Urinary bladder (tissue), 4 donors: ENCODE results near the gene SRGAP2B. TPM values are rescaled to one million over a fixed set of nuclear protein-coding genes. Genes with fewer than 3 reads are reported as not detected.
"Not testable (repeated sequence)": the region's sequence is repeated elsewhere in the genome, so short reads cannot be mapped to it uniquely, and the experiment has no call there.

Source experiments
- DNase-seq: peaks from one replicate; pipeline ENCODE4 v3.0.0-alpha.2; 2015; ENCODE audit errors: extremely low spot score
- H3K27ac ChIP-seq: one replicate; pipeline ENCODE4 v1.5.1; 2013; ENCODE audit warnings: low read depth, mild to moderate bottlenecking, moderate library complexity
- H3K36me3 ChIP-seq: one replicate; pipeline ENCODE4 v1.6.1; 2013; ENCODE audit warnings: mild to moderate bottlenecking, moderate library complexity; ENCODE audit not compliant: insufficient read depth
- H3K4me1 ChIP-seq: one replicate; pipeline ENCODE4 v1.6.1; 2013; ENCODE audit warnings: mild to moderate bottlenecking, moderate library complexity; ENCODE audit not compliant: insufficient read depth
- H3K4me3 ChIP-seq: one replicate; pipeline ENCODE4 v1.5.1; 2013; ENCODE audit warnings: low read depth, low read length
- WGBS: extraction: QIAGEN DNeasy Blood & Tissue Kit; methylation state at CpG from one replicate; pipeline ENCODE4 v1.1.7; 2013; 5-methylcytosine and 5-hydroxymethylcytosine counted together
- polyA plus RNA-seq: library from polyadenylated mRNA; stranded (reverse); fragments of 200-250 nt; gene quantifications from one replicate; pipeline ENCODE4 v1.2.3, GENCODE V29; 2013
- small RNA-seq: library from RNA; depleted of rRNA; stranded (forward); fragments of <200 nt; gene quantifications from one replicate; pipeline ENCODE3, GENCODE V24; 2014
- total RNA-seq: library from RNA; depleted of rRNA; stranded (reverse); fragments of >200 nt; gene quantifications from one replicate; pipeline ENCODE4 v1.2.3, GENCODE V29; 2014
- donor health status: healthy with polysubstance abuse.
- donor health status: healthy.

Gene SRGAP2B
- total and polyA plus RNA-seq, 2 donors = 17.6 to 26.9 TPM

DNA sequence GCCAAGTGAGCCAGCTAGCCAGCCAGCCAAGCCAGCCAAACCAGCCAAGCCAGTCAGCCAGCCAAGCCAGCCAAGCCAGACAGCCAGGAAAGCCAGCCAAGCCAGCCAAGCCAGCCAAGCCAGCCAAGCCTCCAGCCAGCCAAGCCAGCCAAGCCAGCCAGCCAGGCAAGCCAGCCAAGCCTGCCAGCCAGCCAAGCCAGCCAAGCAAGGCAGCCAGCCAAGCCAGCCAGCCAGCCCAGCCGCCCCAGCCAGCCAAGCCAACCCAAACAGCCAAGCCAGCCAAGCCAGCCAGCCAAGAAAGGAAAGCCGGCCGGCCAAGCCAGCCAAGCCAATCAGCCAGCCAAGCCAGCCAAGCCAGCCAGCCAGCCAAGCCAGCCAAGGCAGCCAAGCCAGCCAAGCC lies 236.5 kb downstream of the SRGAP2B start:
- WGBS = 73% methylated on average over 3 of the region's 3 CpGs
- H3K27ac ChIP-seq, H3K4me1 ChIP-seq, H3K4me3 ChIP-seq, DNase-seq, H3K36me3 ChIP-seq: not testable (repeated sequence)

Small RNA genes within 50 kb of the gene (small RNA-seq; reads per million reads assigned to genes)
- gene AC242498.1 = not detected

Other genes with a start within 250 kb of the SRGAP2B start
- gene FAM72D, start 646 bp upstream of the SRGAP2B start, total RNA-seq = 0.85 TPM
- 0.25 TPM for gene FAM72D, start 646 bp upstream of the SRGAP2B start, polyA plus RNA-seq
- not detected for gene PPIAL4D, start 146.8 kb upstream of the SRGAP2B start, total RNA-seq
- gene PPIAL4D, start 146.8 kb upstream of the SRGAP2B start, polyA plus RNA-seq = not detected